HG03354 (cell line): ENCODE results near the gene VWDE.
A peak's percentile ranks its signal among the peaks of the same experiment; 100 is the strongest.
"Not testable (repeated sequence)": the region's sequence is repeated elsewhere in the genome, so short reads cannot be mapped to it uniquely, and the experiment has no call there.

Experiments used
- ATAC-seq: cut with Tn5 transposase; IDR thresholded peaks from one replicate; pipeline ENCODE4 v1.9.1; 2021; ENCODE audit warnings: mild to moderate bottlenecking; ENCODE audit not compliant: unreplicated experiment, poor library complexity, severe bottlenecking

The VWDE gene

GRCh38 chr7:12403287-12404181 lies at the start of gene VWDE:
Gene VWDE, minus strand, starts transcription at chr7:12403865. Its CDS starts 149 bp downstream, at chr7:12403716.
- peak; percentile 52 for ATAC-seq

GRCh38 chr7:12453136-12453535 lies 49.5 kb upstream of the VWDE start:
- not testable (repeated sequence) for ATAC-seq

GRCh38 chr7:12450615-12451014 lies 47.0 kb upstream of the VWDE start:
- no peak for ATAC-seq

GRCh38 chr7:12444785-12445184 lies 41.1 kb upstream of the VWDE start:
- ATAC-seq: no peak

- no peak for ATAC-seq
Measured at GRCh38 chr7:12440229-12440628, 36.6 kb upstream of the VWDE start.

GRCh38 chr7:12436896-12437535 lies 33.4 kb upstream of the VWDE start:
- ATAC-seq: no peak

- ATAC-seq: no peak
Measured at GRCh38 chr7:12436126-12436525, 32.5 kb upstream of the VWDE start.

GRCh38 chr7:12434012-12434642 lies 30.5 kb upstream of the VWDE start:
- ATAC-seq: peak; percentile 76

GRCh38 chr7:12431886-12432556 lies 28.4 kb upstream of the VWDE start:
- ATAC-seq: no peak

- ATAC-seq: no peak
Measured at GRCh38 chr7:12425311-12425710, 21.6 kb upstream of the VWDE start.

GRCh38 chr7:12423997-12424745 lies 20.5 kb upstream of the VWDE start:
- no peak for ATAC-seq

- no peak for ATAC-seq
Measured at GRCh38 chr7:12423355-12423996, 19.8 kb upstream of the VWDE start.

GRCh38 chr7:12422554-12423320 lies 19.1 kb upstream of the VWDE start:
- no peak for ATAC-seq

- ATAC-seq: no peak
Measured at GRCh38 chr7:12418452-12418851, 14.8 kb upstream of the VWDE start.

- ATAC-seq: no peak
Measured at GRCh38 chr7:12415072-12415471, 11.4 kb upstream of the VWDE start.

GRCh38 chr7:12412407-12412806 lies 8.7 kb upstream of the VWDE start:
- ATAC-seq: no peak

- ATAC-seq: no peak
Measured at GRCh38 chr7:12410523-12410922, 6.9 kb upstream of the VWDE start.

GRCh38 chr7:12409097-12409711 lies 5.5 kb upstream of the VWDE start:
- no peak for ATAC-seq
